Neural cell (in vitro differentiated cells): ENCODE results near the gene SLC37A2. TPM values are rescaled to one million over a fixed set of nuclear protein-coding genes. Genes with fewer than 3 reads are reported as not detected.

ENCODE experiments used
- H2AFZ ChIP-seq: fragments of 200-600, 300-800 bp; sonication (generic), shearing (Covaris generic); 2 replicates; pipeline ENCODE4 v1.6.0; 2014; ENCODE audit warnings: low read depth, mild to moderate bottlenecking, antibody characterized with exemption, low read length, moderate library complexity
- H3F3A ChIP-seq: fragments of 200-600 bp; shearing (Covaris generic); 2 replicates; pipeline ENCODE4 v1.6.1; 2016; ENCODE audit warnings: mild to moderate bottlenecking, moderate library complexity, mixed read lengths, antibody characterized with exemption, low read length; ENCODE audit not compliant: insufficient read depth, poor library complexity, severe bottlenecking
- H3K27ac ChIP-seq: fragments of 200-600, 300-800 bp; sonication (generic), shearing (Covaris generic); 2 replicates; pipeline ENCODE4 v1.5.1; 2014; ENCODE audit warnings: mild to moderate bottlenecking, low read length, moderate library complexity
- H3K27me3 ChIP-seq: fragments of 300-800, 200-600 bp; sonication (generic), shearing (Covaris generic); 2 replicates; pipeline ENCODE4 v1.6.0; 2014; ENCODE audit warnings: mild to moderate bottlenecking, low read depth, low read length, moderate library complexity; ENCODE audit not compliant: insufficient read depth
- H3K36me3 ChIP-seq: fragments of 300-800, 200-600 bp; sonication (generic), shearing (Covaris generic); 2 replicates; pipeline ENCODE4 v1.5.1; 2014; ENCODE audit warnings: mild to moderate bottlenecking, antibody characterized with exemption, low read length, moderate library complexity; ENCODE audit not compliant: insufficient read depth
- H3K4me2 ChIP-seq: fragments of 300-800, 200-600 bp; sonication (generic), shearing (Covaris generic); 2 replicates; pipeline ENCODE4 v1.6.0; 2014; ENCODE audit warnings: mild to moderate bottlenecking, low read length
- H3K4me3 ChIP-seq: fragments of 300-800, 200-600 bp; sonication (generic), shearing (Covaris generic); 2 replicates; pipeline ENCODE4 v1.5.1; 2014; ENCODE audit warnings: mild to moderate bottlenecking, low read length, moderate library complexity
- H3K79me2 ChIP-seq: fragments of 200-600 bp; shearing (Covaris generic); replicated peaks from 2 replicates; pipeline ENCODE4 v1.6.0; 2014; ENCODE audit warnings: mild to moderate bottlenecking, low read length, moderate library complexity; ENCODE audit not compliant: insufficient read depth
- H3K9ac ChIP-seq: fragments of 300-800, 200-600 bp; sonication (generic), shearing (Covaris generic); 2 replicates; pipeline ENCODE4 v1.6.1; 2016; ENCODE audit warnings: mild to moderate bottlenecking, low read length, mixed read lengths
- H3K9me2 ChIP-seq: fragments of 200-600 bp; shearing (Covaris generic); 2 replicates; pipeline ENCODE4 v1.6.1; 2016; ENCODE audit warnings: mild to moderate bottlenecking, low read length, mixed read lengths; ENCODE audit not compliant: insufficient read depth
- H3K9me3 ChIP-seq: fragments of 200-600, 300-800 bp; sonication (generic), shearing (Covaris generic); 2 replicates; pipeline ENCODE4 v1.6.1; 2016; ENCODE audit warnings: mild to moderate bottlenecking, mixed run types, low read length, moderate library complexity, mixed read lengths
- H4K20me1 ChIP-seq: fragments of 200-600 bp; shearing (Covaris generic); 2 replicates; pipeline ENCODE4 v1.6.1; 2016; ENCODE audit warnings: mild to moderate bottlenecking, mixed run types; ENCODE audit not compliant: insufficient read depth
- EP300 ChIP-seq: fragments of 450-650 bp; conservative IDR thresholded peaks from 2 replicates; pipeline ENCODE4 v1.6.1; 2014; ENCODE audit warnings: antibody characterized with exemption, mild to moderate bottlenecking, moderate library complexity; ENCODE audit not compliant: poor library complexity, severe bottlenecking
- EZH2 ChIP-seq: fragments of 200-600, 300-800 bp; shearing (Covaris generic), sonication (generic); IDR thresholded peaks from 2 replicates; pipeline ENCODE4 v1.6.1; 2014; ENCODE audit warnings: antibody characterized with exemption, low read length, borderline replicate concordance, mild to moderate bottlenecking; ENCODE audit not compliant: insufficient read depth, poor library complexity, severe bottlenecking
- MXI1 ChIP-seq: fragments of 450-650 bp; conservative IDR thresholded peaks from 2 replicates; pipeline ENCODE4 v1.6.1; 2014; ENCODE audit warnings: antibody characterized with exemption, mild to moderate bottlenecking; ENCODE audit not compliant: poor library complexity, severe bottlenecking
- POLR2AphosphoS5 ChIP-seq: IDR thresholded peaks from 2 replicates; pipeline ENCODE4 v1.6.1; 2012
- RAD21 ChIP-seq: fragments of 450-650 bp; conservative IDR thresholded peaks from 2 replicates; pipeline ENCODE4 v1.6.1; 2014; ENCODE audit warnings: antibody characterized with exemption, mild to moderate bottlenecking, moderate library complexity
- SMC3 ChIP-seq: fragments of 450-650 bp; conservative IDR thresholded peaks from 2 replicates; pipeline ENCODE4 v1.6.1; 2014; ENCODE audit warnings: antibody characterized with exemption, mild to moderate bottlenecking, moderate library complexity; ENCODE audit not compliant: poor library complexity
- TAF1 ChIP-seq: IDR thresholded peaks from 2 replicates; pipeline ENCODE4 v1.6.1; 2012; ENCODE audit warnings: low read depth
- polyA plus RNA-seq: library from polyadenylated mRNA; depleted of rRNA; stranded (reverse); fragments of >200 nt; gene quantifications from 2 replicates; pipeline ENCODE4 v1.2.3, GENCODE V29; 2014
- TF ChIP-seq, protein P1 (sequence below): IDR thresholded peaks from 2 replicates; pipeline ENCODE4 v1.6.1; 2012; ENCODE audit warnings: borderline replicate concordance
- TF ChIP-seq, protein P2 (sequence below): fragments of 450-650 bp; IDR thresholded peaks from 2 replicates; pipeline ENCODE4 v1.5.1; 2014; ENCODE audit warnings: antibody characterized with exemption, mild to moderate bottlenecking, moderate library complexity; ENCODE audit not compliant: poor library complexity, severe bottlenecking

Gene SLC37A2
- polyA plus RNA-seq, 1 donor from 2014 or later = 0.12 TPM

DNA sequence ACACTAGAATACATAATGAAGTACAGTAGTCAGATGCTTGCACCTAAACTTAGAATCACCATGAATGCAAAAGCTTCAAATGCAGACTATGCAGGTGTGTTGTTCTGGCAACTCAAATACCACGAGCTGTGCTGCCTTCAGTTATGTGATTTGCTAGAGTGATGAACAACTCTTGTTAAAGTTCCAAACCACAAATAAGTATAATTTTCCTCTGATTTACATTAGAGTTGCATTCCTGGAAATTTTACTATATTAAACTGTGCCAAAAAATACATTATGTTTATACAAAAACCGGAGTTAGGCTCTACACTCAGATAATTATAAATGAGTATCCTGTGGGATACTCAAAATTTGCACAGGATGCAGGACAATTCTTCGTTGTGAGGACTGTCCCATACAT lies 45.4 kb downstream of the SLC37A2 start:
- Histone ChIP-seq H4K20me1 (no peaks in the 10 kb centered on the region), H3K4me2 (no peak overlapping the region), H3K36me3 (peaks cover 6% of the 10 kb centered on the region), H3K9ac (no peak overlapping the region), H3F3A (no peaks in the 10 kb centered on the region), H3K27me3 (no peaks in the 10 kb centered on the region), H3K9me3 (no peaks in the 10 kb centered on the region), H3K4me3 (no peak overlapping the region), H2AFZ (no peak overlapping the region), H3K79me2 (peaks cover 6% of the 10 kb centered on the region), H3K9me2 (no peaks in the 10 kb centered on the region), H3K27ac (no peak overlapping the region)
- TF ChIP-seq SMC3 (no peak), TAF1 (no peak), EZH2 (no peak), MXI1 (no peak), EP300 (no peak), POLR2AphosphoS5 (no peak), RAD21 (no peak)
- TF ChIP-seq, protein P1, sequence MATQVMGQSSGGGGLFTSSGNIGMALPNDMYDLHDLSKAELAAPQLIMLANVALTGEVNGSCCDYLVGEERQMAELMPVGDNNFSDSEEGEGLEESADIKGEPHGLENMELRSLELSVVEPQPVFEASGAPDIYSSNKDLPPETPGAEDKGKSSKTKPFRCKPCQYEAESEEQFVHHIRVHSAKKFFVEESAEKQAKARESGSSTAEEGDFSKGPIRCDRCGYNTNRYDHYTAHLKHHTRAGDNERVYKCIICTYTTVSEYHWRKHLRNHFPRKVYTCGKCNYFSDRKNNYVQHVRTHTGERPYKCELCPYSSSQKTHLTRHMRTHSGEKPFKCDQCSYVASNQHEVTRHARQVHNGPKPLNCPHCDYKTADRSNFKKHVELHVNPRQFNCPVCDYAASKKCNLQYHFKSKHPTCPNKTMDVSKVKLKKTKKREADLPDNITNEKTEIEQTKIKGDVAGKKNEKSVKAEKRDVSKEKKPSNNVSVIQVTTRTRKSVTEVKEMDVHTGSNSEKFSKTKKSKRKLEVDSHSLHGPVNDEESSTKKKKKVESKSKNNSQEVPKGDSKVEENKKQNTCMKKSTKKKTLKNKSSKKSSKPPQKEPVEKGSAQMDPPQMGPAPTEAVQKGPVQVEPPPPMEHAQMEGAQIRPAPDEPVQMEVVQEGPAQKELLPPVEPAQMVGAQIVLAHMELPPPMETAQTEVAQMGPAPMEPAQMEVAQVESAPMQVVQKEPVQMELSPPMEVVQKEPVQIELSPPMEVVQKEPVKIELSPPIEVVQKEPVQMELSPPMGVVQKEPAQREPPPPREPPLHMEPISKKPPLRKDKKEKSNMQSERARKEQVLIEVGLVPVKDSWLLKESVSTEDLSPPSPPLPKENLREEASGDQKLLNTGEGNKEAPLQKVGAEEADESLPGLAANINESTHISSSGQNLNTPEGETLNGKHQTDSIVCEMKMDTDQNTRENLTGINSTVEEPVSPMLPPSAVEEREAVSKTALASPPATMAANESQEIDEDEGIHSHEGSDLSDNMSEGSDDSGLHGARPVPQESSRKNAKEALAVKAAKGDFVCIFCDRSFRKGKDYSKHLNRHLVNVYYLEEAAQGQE = no peak
- TF ChIP-seq, protein P2, sequence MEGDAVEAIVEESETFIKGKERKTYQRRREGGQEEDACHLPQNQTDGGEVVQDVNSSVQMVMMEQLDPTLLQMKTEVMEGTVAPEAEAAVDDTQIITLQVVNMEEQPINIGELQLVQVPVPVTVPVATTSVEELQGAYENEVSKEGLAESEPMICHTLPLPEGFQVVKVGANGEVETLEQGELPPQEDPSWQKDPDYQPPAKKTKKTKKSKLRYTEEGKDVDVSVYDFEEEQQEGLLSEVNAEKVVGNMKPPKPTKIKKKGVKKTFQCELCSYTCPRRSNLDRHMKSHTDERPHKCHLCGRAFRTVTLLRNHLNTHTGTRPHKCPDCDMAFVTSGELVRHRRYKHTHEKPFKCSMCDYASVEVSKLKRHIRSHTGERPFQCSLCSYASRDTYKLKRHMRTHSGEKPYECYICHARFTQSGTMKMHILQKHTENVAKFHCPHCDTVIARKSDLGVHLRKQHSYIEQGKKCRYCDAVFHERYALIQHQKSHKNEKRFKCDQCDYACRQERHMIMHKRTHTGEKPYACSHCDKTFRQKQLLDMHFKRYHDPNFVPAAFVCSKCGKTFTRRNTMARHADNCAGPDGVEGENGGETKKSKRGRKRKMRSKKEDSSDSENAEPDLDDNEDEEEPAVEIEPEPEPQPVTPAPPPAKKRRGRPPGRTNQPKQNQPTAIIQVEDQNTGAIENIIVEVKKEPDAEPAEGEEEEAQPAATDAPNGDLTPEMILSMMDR = no peak

DNA sequence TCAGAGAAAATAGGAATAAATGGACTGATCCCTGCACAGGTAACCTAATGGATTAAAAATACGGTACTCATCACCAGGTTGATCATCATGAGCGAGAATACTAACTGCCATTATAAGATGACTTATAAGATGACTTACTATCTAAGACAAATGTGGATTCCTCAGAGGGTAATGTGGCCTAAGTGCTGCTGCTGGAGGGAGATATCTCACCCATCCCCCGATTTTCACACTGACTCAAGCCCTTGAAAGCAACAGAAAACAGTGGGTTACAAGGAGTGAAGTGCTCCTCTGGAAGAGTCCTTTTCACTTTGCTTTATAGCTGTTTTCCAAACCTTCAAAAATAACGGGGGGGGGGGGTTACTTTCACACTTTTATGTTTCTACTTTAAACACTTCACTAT lies 47.4 kb downstream of the SLC37A2 start:
- peak overlapping the region; percentile 78 for H3K9ac ChIP-seq
- peak overlapping the region; percentile 78 for H3K4me3 ChIP-seq
- peaks cover 6% of the 10 kb centered on the region for H3K79me2 ChIP-seq
- H3K27ac ChIP-seq = peak overlapping the region; percentile 87
- H4K20me1 ChIP-seq = no peaks in the 10 kb centered on the region
- no peaks in the 10 kb centered on the region for H3K9me2 ChIP-seq
- H3F3A ChIP-seq = no peaks in the 10 kb centered on the region
- H3K4me2 ChIP-seq = peak overlapping the region; percentile 74
- H3K27me3 ChIP-seq = no peaks in the 10 kb centered on the region
- TF ChIP-seq, protein P2 = no peak
- TF ChIP-seq EZH2 = no peak
- TF ChIP-seq, protein P1 = no peak
- no peak for TF ChIP-seq POLR2AphosphoS5
- TF ChIP-seq MXI1 = no peak
- no peak overlapping the region for H2AFZ ChIP-seq
- H3K36me3 ChIP-seq = peaks cover 6% of the 10 kb centered on the region
- no peaks in the 10 kb centered on the region for H3K9me3 ChIP-seq
